Fibroblast of lung (primary cell): ENCODE results near the gene PADI2. TPM values are rescaled to one million over a fixed set of nuclear protein-coding genes. Genes with fewer than 3 reads are reported as not detected.

ENCODE experiments used
- DNase-seq, 2 donors: peaks; one replicate each; pipeline versions ENCODE4 v3.0.0 to v3.0.0-alpha.2; 2010; ENCODE audit warnings: low read depth in 2 of 2
- H2AFZ ChIP-seq: 2 replicates; pipeline ENCODE4 v1.5.1; 2012; ENCODE audit warnings: low read length, control low read depth, inconsistent platforms
- H3K27ac ChIP-seq: 2 replicates; pipeline ENCODE4 v1.5.1; 2011; ENCODE audit warnings: low read length, control low read depth; ENCODE audit not compliant: insufficient read depth
- H3K27me3 ChIP-seq: 2 replicates; pipeline ENCODE4 v1.5.1; 2011; ENCODE audit warnings: mild to moderate bottlenecking, low read length; ENCODE audit not compliant: control insufficient read depth, insufficient read depth
- H3K36me3 ChIP-seq: 2 replicates; pipeline ENCODE4 v1.5.1; 2011; ENCODE audit warnings: low read length; ENCODE audit not compliant: control insufficient read depth, insufficient read depth
- H3K4me1 ChIP-seq: 2 replicates; pipeline ENCODE4 v1.5.1; 2011; ENCODE audit warnings: low read length; ENCODE audit not compliant: control insufficient read depth, insufficient read depth; ENCODE audit errors: extremely low read depth
- H3K4me2 ChIP-seq: 2 replicates; pipeline ENCODE4 v1.5.1; 2011; ENCODE audit warnings: low read length, control low read depth; ENCODE audit not compliant: insufficient read depth; ENCODE audit errors: extremely low read depth
- H3K4me3 ChIP-seq, 4 experiments: fragments of 200-600 bp in 1 of 4; sonication (generic) in 1 of 4; replicated peaks in 1 of 4; 2 replicates each; pipeline ENCODE4 v1.5.1; 2011 to 2016; ENCODE audit warnings: low read length in 4 of 4, low read depth in 3 of 4, mild to moderate bottlenecking in 3 of 4, control low read depth in 2 of 4, inconsistent platforms in 1 of 4, mixed read lengths in 1 of 4; ENCODE audit not compliant: insufficient read depth in 1 of 4; ENCODE audit errors: control extremely low read depth in 1 of 4
- H3K79me2 ChIP-seq: 2 replicates; pipeline ENCODE4 v1.5.1; 2012; ENCODE audit warnings: mild to moderate bottlenecking, low read length, inconsistent platforms; ENCODE audit not compliant: control insufficient read depth, insufficient read depth
- H3K9ac ChIP-seq: 2 replicates; pipeline ENCODE4 v1.5.1; 2011; ENCODE audit warnings: mild to moderate bottlenecking, low read length, control low read depth; ENCODE audit not compliant: insufficient read depth
- H3K9me3 ChIP-seq: 2 replicates; pipeline ENCODE4 v1.5.1; 2012; ENCODE audit warnings: low read depth, low read length; ENCODE audit not compliant: control insufficient read depth, insufficient read depth
- H4K20me1 ChIP-seq: 2 replicates; pipeline ENCODE4 v1.5.1; 2011; ENCODE audit warnings: low read length; ENCODE audit not compliant: control insufficient read depth, insufficient read depth; ENCODE audit errors: extremely low read depth
- EZH2 ChIP-seq: IDR thresholded peaks from 2 replicates; pipeline ENCODE4 v1.5.1; 2012; ENCODE audit warnings: low read length, control low read depth, mild to moderate bottlenecking; ENCODE audit errors: missing control alignments
- polyA plus RNA-seq, 2 donors: library from polyadenylated mRNA; depleted of rRNA in 1 of 2; stranded (reverse) in 1 of 2; unstranded in 1 of 2; fragments of >200 nt; gene quantifications; 2 replicates each; pipeline ENCODE4 v1.2.1, GENCODE V29; 2011 to 2012; ENCODE audit warnings: missing spikeins in 1 of 2
- total RNA-seq: library from RNA; depleted of rRNA; stranded (reverse); fragments of >200 nt; gene quantifications from 2 replicates; pipeline ENCODE4 v1.2.1, GENCODE V29; 2014
- TF ChIP-seq, protein P1 (sequence below), 2 donors: IDR thresholded peaks in 1 of 2; conservative IDR thresholded peaks in 1 of 2; 1 replicate in 1 of 2; 2 replicates in 1 of 2; pipeline ENCODE4 v1.5.1; 2011 to 2012; ENCODE audit warnings: low read length in 2 of 2, control low read depth in 1 of 2, inconsistent platforms in 1 of 2, low read depth in 1 of 2, mild to moderate bottlenecking in 1 of 2

Gene PADI2
- total and polyA plus RNA-seq, 2 donors (not counting 1 experiment from before 2014, with no cell fraction given) = 0.03 TPM; not detected in 1

DNA sequence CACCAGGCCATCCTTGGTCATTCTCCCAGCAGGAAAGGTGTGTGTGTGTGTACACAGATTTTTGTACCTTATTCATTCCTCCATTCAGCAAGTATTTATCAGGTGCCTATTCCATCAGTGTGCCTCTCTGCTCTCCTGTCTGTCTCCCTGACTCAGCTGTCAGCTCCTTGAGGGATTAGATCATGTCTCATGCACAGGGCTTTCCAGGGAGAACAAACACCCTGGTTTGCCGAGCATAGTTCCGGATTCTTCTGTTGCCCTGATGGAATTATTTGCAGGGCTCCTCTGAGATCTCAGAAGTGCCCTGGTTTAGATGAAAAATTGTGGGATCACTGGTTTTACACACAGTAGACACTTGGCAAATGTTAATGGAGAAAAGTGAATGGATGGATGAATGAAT lies 57.4 kb downstream of the PADI2 start:
- Histone ChIP-seq H3K9me3 (no peaks in the 10 kb centered on the region), H3K4me3 (no peak overlapping the region), H3K36me3 (no peaks in the 10 kb centered on the region), H4K20me1 (no peaks in the 10 kb centered on the region), H3K79me2 (no peaks in the 10 kb centered on the region), H3K27ac (no peak overlapping the region), H3K4me2 (no peak overlapping the region), H2AFZ (no peak overlapping the region), H3K27me3 (peaks cover 2% of the 10 kb centered on the region), H3K9ac (no peak overlapping the region), H3K4me1 (no peaks in the 10 kb centered on the region)
- TF ChIP-seq EZH2 = no peak
- TF ChIP-seq, protein P1, sequence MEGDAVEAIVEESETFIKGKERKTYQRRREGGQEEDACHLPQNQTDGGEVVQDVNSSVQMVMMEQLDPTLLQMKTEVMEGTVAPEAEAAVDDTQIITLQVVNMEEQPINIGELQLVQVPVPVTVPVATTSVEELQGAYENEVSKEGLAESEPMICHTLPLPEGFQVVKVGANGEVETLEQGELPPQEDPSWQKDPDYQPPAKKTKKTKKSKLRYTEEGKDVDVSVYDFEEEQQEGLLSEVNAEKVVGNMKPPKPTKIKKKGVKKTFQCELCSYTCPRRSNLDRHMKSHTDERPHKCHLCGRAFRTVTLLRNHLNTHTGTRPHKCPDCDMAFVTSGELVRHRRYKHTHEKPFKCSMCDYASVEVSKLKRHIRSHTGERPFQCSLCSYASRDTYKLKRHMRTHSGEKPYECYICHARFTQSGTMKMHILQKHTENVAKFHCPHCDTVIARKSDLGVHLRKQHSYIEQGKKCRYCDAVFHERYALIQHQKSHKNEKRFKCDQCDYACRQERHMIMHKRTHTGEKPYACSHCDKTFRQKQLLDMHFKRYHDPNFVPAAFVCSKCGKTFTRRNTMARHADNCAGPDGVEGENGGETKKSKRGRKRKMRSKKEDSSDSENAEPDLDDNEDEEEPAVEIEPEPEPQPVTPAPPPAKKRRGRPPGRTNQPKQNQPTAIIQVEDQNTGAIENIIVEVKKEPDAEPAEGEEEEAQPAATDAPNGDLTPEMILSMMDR (conservative IDR thresholded peaks at IDR 0.05 in 1 of 2, IDR thresholded peaks at IDR 0.05 in 1 of 2; ENCODE audit: low read depth in 1 of 2, low read length in 2 of 2) = no peak
- DNase-seq = peak in 1 of 2 donors; percentile 33

DNA sequence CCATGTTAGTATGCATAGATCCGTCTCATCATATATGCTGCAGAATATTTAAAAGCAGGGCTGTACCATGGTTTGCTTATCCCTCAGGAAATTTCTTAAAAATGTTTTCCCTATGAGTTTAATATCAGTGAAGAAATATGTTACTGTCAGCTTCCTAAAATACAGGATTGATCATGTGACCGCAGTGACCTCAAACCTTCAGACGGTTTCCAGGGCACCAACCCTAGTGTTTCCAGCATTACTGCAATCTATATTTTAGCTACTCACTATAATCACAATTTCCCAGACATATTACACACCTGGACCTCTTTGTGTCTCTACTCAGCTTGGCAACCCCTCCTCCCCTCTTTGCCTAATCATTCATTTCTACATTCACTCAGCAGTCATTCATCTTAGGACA lies 57.8 kb downstream of the PADI2 start:
- no peaks in the 10 kb centered on the region for H3K79me2 ChIP-seq
- no peak overlapping the region for H3K9ac ChIP-seq
- H3K4me3 ChIP-seq = no peak overlapping the region
- H3K9me3 ChIP-seq = no peaks in the 10 kb centered on the region
- no peaks in the 10 kb centered on the region for H3K36me3 ChIP-seq
- H4K20me1 ChIP-seq = no peaks in the 10 kb centered on the region
- no peaks in the 10 kb centered on the region for H3K4me1 ChIP-seq
- peaks cover 2% of the 10 kb centered on the region for H3K27me3 ChIP-seq
- no peak overlapping the region for H3K27ac ChIP-seq
- TF ChIP-seq EZH2 = no peak
- TF ChIP-seq, protein P1 (conservative IDR thresholded peaks at IDR 0.05 in 1 of 2, IDR thresholded peaks at IDR 0.05 in 1 of 2; ENCODE audit: low read depth in 1 of 2, low read length in 2 of 2) = no peak
- H3K4me2 ChIP-seq = no peak overlapping the region
- no peak for DNase-seq
- no peak overlapping the region for H2AFZ ChIP-seq

DNA sequence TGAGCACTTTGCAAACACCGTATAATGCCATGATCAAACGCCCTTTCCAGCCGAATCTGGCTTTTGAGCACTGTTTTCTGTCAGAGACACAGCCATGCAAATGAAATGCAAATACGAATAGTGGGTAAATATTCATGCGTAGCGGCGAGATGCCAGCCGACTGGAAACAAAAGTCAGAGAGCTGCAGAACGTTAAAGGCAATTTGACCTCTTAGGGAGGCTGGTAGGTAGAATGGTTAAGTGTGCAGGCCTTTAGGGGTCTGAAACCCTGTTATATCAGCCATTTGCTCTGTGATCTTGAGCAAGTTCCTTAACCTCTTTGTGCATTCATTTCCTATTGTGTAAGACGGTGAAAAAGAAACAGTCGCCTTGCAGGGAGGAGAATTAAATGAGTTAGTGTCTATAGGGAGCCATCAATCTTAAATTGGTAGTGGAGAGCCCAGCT lies 58.9 kb downstream of the PADI2 start:
- no peaks in the 10 kb centered on the region for H3K4me1 ChIP-seq
- H2AFZ ChIP-seq = no peak overlapping the region
- DNase-seq = no peak
- H3K4me2 ChIP-seq = no peak overlapping the region
- H3K9ac ChIP-seq = no peak overlapping the region
- no peaks in the 10 kb centered on the region for H4K20me1 ChIP-seq
- H3K27me3 ChIP-seq = peaks cover 2% of the 10 kb centered on the region
- TF ChIP-seq, protein P1 (conservative IDR thresholded peaks at IDR 0.05 in 1 of 2, IDR thresholded peaks at IDR 0.05 in 1 of 2; ENCODE audit: low read depth in 1 of 2, low read length in 2 of 2) = no peak
- TF ChIP-seq EZH2 = no peak
- no peaks in the 10 kb centered on the region for H3K36me3 ChIP-seq
- no peak overlapping the region for H3K4me3 ChIP-seq
- H3K9me3 ChIP-seq = no peaks in the 10 kb centered on the region
- no peaks in the 10 kb centered on the region for H3K79me2 ChIP-seq
- H3K27ac ChIP-seq = no peak overlapping the region
